ENCODE data around the gene RNF38. TPM values are rescaled to one million over a fixed set of nuclear protein-coding genes. Genes with fewer than 3 reads are reported as not detected.
A peak's percentile ranks its signal among the peaks of the same experiment; 100 is the strongest.
"Not testable (repeated sequence)": the region's sequence is repeated elsewhere in the genome, so short reads cannot be mapped to it uniquely, and the experiment has no call there.

Gene RNF38
- total RNA-seq, 1 donor from 2014 or later = 22.8 TPM

GRCh38 chr9:36400332-36401163, 479 bp upstream of the RNF38 start:
- H3K4me1 ChIP-seq = peaks cover 28% of the 10 kb centered on the region
- TF ChIP-seq POLR2AphosphoS5 (IDR thresholded peaks at IDR 0.05; ENCODE audit: insufficient read depth in 1 of 2, low read depth in 1 of 2) = peak in 1 of 2 donors; percentile 58
- TF ChIP-seq POLR2A (IDR thresholded peaks at IDR 0.05) = peak in 1 of 2 donors; percentile 16
- TF ChIP-seq, protein P1, sequence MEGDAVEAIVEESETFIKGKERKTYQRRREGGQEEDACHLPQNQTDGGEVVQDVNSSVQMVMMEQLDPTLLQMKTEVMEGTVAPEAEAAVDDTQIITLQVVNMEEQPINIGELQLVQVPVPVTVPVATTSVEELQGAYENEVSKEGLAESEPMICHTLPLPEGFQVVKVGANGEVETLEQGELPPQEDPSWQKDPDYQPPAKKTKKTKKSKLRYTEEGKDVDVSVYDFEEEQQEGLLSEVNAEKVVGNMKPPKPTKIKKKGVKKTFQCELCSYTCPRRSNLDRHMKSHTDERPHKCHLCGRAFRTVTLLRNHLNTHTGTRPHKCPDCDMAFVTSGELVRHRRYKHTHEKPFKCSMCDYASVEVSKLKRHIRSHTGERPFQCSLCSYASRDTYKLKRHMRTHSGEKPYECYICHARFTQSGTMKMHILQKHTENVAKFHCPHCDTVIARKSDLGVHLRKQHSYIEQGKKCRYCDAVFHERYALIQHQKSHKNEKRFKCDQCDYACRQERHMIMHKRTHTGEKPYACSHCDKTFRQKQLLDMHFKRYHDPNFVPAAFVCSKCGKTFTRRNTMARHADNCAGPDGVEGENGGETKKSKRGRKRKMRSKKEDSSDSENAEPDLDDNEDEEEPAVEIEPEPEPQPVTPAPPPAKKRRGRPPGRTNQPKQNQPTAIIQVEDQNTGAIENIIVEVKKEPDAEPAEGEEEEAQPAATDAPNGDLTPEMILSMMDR (IDR thresholded peaks at IDR 0.05) = no peak
- H3K4me3 ChIP-seq = peak overlapping the region; percentile 74 to 87
- intact Hi-C loops (cut with DNase I) = loop anchor here (10.0 kb wide), 1 partner anchor 84 kb away; no protein-coding TSS in a partner anchor
- H3K27ac ChIP-seq = peak overlapping the region; percentile 93
- no peaks in the 10 kb centered on the region for H3K36me3 ChIP-seq
- DNase-seq (ENCODE audit: extremely low spot score in 2 of 2) = peak in 1 of 2 donors; percentile 89
- no peaks in the 10 kb centered on the region for H3K27me3 ChIP-seq
- no peaks in the 10 kb centered on the region for H3K9me3 ChIP-seq

DNA sequence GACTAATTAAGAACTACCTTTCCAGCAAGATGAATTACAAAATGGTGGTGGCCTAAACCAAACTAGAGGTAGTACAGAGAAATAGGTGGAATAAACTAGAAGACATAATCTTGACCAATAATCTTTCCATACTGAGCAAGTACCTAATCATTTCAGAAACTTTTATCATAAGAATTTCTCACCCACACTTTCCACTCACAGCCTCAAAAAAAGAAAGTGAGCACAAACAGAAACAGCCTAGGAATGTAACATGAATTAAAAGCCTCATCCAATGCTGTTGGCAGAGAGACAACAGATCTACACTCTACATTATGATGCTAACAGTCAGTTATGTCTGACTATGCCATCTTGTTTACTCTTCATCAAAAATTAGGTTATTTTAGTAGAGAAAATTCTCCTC, 1.3 kb downstream of the RNF38 start:
- no peak overlapping the region for H3K27ac ChIP-seq
- no peaks in the 10 kb centered on the region for H3K9me3 ChIP-seq
- intact Hi-C loops (cut with DNase I) = no loop called here
- TF ChIP-seq POLR2AphosphoS5 (IDR thresholded peaks at IDR 0.05; ENCODE audit: insufficient read depth in 1 of 2, low read depth in 1 of 2) = no peak
- TF ChIP-seq, protein P1 (IDR thresholded peaks at IDR 0.05) = no peak
- TF ChIP-seq POLR2A (IDR thresholded peaks at IDR 0.05) = no peak
- peaks cover 36% of the 10 kb centered on the region for H3K4me1 ChIP-seq
- H3K27me3 ChIP-seq = no peaks in the 10 kb centered on the region
- no peak overlapping the region for H3K4me3 ChIP-seq
- no peak for DNase-seq (ENCODE audit: extremely low spot score in 2 of 2)
- H3K36me3 ChIP-seq = no peaks in the 10 kb centered on the region

DNA sequence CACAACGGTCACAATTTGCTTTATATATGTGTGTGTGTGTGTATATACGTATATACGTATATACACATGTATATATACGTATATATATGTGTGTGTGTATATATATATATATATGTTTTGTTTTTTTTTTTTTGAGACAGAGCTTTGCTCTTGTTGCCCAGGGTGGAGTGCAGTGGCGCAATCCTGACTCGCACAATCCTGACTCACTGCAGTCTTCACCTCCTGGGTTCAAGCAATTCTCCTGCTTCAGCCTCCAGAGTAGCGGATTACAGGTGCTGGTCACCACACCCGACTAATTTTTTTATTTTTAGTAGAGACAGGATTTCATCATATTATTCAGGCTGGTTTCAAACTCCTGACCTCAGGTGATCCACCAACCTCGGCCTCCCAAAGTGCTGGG, 3.1 kb downstream of the RNF38 start:
- intact Hi-C loops (cut with DNase I) = no loop called here
- Histone ChIP-seq H3K4me3 (no peak overlapping the region), H3K36me3 (no peaks in the 10 kb centered on the region), H3K27me3 (no peaks in the 10 kb centered on the region), H3K4me1 (peaks cover 45% of the 10 kb centered on the region), H3K9me3 (no peaks in the 10 kb centered on the region), H3K27ac (no peak overlapping the region)
- DNase-seq (ENCODE audit: extremely low spot score in 2 of 2) = no peak
- TF ChIP-seq POLR2A (IDR thresholded peaks at IDR 0.05) (no peak), POLR2AphosphoS5 (IDR thresholded peaks at IDR 0.05; ENCODE audit: insufficient read depth in 1 of 2, low read depth in 1 of 2) (no peak)
- TF ChIP-seq, protein P1 (IDR thresholded peaks at IDR 0.05) = no peak

DNA sequence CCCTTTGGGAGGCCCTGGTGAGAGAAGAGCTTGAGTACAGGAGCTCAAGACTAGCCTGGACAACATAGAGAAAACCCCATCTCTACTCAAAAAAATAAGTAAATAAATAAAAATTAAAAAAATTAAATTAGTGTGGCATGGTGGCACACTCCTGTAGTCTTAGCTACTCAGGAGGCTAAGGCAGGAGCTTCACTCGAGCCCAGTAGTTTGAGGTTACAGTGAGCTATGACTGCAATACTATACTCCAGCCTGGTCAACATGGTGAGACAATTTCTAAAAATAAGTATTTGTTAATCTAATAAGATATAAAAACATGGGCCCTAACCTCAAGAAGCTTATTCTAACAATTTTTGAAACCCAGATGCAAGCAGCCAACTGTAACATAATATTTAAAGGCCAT, 7.6 kb downstream of the RNF38 start:
- Histone ChIP-seq H3K9me3 (no peaks in the 10 kb centered on the region), H3K4me1 (peaks cover 32% of the 10 kb centered on the region), H3K36me3 (no peaks in the 10 kb centered on the region), H3K4me3 (no peak overlapping the region), H3K27me3 (no peaks in the 10 kb centered on the region), H3K27ac (no peak overlapping the region)
- intact Hi-C loops (cut with DNase I) = no loop called here
- TF ChIP-seq, protein P1 (IDR thresholded peaks at IDR 0.05) = no peak
- TF ChIP-seq POLR2AphosphoS5 (IDR thresholded peaks at IDR 0.05; ENCODE audit: insufficient read depth in 1 of 2, low read depth in 1 of 2) = no peak
- TF ChIP-seq POLR2A (IDR thresholded peaks at IDR 0.05) = no peak
- DNase-seq (ENCODE audit: extremely low spot score in 2 of 2) = no peak

DNA sequence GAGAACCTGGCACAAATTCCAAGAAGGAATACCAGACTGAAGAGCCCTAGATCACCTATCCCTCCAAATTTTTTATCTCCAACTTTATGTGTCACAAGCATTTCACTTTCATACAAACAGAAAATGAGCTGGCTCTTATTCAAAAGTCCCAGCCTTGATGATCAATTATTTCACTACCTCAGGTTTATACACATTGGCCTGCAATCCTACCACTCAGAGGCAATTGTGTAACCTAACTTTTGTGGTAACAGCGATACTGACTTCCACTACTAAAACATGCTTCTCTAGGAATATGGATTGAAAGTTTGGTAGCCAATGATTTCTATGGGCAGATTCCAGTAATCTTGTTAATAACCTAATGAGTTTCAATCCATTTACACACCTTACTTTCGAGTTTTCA, 10.5 kb downstream of the RNF38 start:
- no peak overlapping the region for H3K27ac ChIP-seq
- intact Hi-C loops (cut with DNase I) = no loop called here

DNA sequence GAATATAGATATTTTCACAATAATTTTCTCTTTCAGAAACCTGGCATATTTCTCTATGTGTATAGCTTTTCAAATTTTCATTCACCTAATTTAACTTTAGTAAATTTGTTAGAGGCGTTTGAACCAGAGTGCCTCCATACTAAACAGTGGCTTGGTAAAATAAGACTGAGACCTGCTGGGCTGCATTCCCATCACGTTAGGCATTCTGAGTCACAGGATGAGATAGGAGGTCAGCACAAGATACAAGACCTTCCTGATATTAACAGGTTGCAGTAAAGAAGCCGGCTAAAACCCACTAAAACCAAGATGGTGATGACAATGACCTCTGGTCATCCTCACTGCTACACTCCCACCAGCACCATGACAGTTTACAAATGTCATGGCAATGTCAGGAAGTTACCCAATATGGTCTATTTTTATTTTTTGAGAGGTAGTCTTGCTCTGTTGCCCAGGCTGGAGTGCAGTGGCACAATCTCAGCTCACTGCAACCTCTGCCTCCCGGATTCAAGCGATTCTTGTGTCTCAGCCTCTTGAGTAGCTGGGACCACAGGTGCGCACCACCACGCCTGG, 13.6 kb downstream of the RNF38 start:
- H3K27me3 ChIP-seq; H3K27ac ChIP-seq; H3K4me3 ChIP-seq; H3K9me3 ChIP-seq; intact Hi-C loops (cut with DNase I); H3K36me3 ChIP-seq; DNase-seq (ENCODE audit: extremely low spot score in 2 of 2): not testable (repeated sequence)
- peaks cover 47% of the 10 kb centered on the region for H3K4me1 ChIP-seq

More for the DNA sequence above, 10.5 kb downstream of the RNF38 start:
- no peak for DNase-seq (ENCODE audit: extremely low spot score in 2 of 2)
- Histone ChIP-seq H3K9me3 (no peaks in the 10 kb centered on the region), H3K4me3 (no peak overlapping the region), H3K27me3 (no peaks in the 10 kb centered on the region), H3K36me3 (no peaks in the 10 kb centered on the region), H3K4me1 (peaks cover 40% of the 10 kb centered on the region)
- TF ChIP-seq, protein P1 (IDR thresholded peaks at IDR 0.05) = no peak
- TF ChIP-seq POLR2A (IDR thresholded peaks at IDR 0.05) (no peak), POLR2AphosphoS5 (IDR thresholded peaks at IDR 0.05; ENCODE audit: insufficient read depth in 1 of 2, low read depth in 1 of 2) (no peak)

Measured in vagina (tissue), 2 donors.